NCI-H446 treated with DMSO at 0.1 percent for 48 hours (cell line): ENCODE measurements around the gene COPS7B.

ENCODE experiments used
- DNase-seq: peaks from one replicate; lab custom pipeline; 2025; lab: John Stamatoyannopoulos, UW

COPS7B gene

DNA sequence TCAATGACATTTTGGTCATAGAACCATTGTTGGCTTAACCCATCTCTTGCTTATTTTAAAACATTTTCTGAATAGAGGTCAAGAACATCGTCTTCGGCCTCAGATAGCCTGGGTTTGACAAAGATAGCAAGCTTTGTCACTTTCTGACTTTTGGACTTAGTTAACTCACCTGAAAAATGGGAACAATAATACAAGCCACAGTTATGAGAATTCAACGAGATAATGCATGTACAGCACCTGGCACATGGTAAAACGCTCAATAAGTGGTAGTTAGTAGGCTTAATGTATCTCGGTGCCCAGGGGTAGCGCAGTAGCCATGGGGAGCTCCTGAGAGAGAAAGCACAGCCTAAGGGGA, 446 bp upstream of the COPS7B start:
- no peak for DNase-seq

DNA sequence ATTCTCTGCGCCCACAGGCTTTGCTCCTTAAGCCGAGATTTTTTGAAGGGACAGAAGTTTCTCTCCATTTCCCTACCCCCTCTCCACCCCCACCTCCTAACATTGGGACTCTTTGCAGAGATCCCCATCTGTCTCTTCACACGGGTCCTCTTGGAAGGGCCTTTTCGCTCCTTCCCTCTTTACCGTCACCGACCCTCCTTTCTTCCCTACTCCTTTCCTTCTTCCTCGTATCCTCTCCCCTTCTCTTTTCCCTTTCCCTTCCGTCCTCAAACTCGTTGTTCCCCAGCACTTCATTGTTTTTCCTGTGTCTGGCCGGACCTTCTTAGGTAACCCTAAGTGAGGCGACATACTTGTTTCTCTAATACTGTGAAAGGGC, 660 bp downstream of the COPS7B start:
- no peak for DNase-seq

DNA sequence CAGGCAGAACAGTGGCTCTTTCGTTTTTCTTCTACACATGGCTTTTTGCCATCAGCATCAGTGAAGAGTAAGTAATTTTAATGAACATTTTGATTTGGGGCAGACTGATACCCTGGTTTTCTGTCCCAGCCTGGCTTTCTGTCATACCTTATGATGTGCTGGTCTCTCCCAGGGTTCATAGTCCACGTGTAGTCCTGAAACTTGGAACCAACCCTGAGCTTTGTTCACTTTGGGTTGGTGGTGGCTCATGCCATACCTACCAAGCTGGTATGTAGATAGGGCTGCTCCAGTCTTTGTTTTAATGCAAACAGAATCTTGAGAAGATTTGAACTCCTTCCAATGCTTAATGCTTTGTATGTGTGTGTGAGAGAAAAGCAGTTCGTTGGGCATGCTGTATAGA, 4.9 kb downstream of the COPS7B start:
- DNase-seq = no peak

DNA sequence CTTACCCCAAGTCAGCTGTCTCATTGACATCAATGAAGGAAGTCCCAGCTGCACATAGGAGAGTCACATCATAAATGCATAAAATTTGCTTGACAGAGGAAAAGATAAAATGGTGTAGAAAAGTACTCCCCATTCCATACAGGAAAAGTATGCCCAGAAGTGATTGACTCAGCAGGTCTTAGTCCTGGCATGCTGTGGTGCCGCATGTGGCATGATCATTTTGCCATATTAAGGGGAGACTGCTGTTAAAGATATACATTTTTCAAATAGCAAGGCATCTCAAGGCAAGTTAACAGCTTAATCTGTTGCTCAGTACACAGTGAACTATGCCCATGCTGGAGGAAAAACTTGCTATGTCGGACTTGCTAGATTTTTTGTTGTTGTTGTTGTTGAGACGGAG, 8.1 kb downstream of the COPS7B start:
- no peak for DNase-seq

DNA sequence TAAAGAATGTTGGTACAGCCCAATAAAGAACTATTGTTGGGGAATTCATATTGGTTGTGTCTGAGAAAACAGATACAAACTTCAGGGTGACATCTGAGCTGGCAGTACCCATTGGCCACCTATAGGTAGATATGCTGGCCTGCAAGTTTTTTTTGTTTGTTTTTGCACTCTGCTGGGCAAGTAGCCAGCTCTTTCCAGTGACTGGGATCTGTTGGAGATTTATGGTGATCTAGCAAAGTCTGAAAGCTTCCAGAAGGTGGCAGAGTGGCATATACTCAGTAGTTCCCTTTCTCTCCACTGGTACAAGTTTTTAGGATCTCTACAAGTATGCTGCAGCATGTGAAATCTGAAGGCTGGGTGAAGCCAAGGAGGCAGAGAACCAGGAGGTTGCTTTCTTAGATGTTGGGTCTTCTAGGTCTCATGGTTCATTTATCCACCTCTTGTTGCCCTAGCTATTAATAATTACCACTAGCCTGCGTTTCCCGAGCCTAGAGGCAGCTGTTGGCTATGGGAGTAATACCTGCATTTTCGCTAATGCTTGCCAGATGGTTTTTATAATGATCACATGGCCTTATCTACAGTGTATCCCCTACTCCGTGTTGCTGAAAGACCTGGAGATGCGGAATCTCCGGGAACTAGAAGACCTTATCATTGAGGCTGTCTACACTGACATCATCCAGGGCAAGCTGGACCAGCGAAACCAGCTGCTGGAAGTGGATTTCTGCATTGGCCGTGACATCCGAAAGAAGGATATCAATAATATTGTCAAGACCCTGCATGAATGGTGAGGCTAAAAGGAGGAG, 9.5 kb downstream of the COPS7B start:
- DNase-seq = peak; percentile 54

DNA sequence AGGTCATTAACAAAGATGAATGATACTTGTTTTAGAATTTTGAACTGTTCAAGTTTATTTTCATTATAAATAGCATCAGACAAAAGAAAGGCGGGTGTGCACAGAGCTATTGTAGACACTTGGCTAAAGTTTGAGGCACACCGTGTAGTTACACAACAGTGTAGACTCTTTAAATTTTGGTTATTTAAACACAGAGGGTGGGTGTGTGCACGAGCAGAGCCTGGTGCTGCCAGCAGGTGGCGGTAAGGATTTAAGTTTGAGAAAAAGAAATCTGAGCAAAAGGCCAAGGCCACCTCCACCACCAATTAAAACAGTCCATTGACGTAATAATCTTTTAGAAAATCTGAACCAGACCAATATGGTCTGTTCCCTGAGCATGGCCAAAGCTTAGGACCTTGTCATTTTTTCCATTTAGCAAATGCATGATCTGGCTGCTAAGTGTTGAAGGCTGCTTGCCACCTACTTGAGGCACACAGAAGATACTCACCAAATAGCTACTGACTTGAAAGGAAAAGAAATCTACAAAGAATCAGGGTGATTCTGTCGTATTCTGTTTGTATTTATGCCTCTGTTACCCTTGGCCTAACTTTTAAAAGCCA, 14.3 kb downstream of the COPS7B start:
- no peak for DNase-seq

DNA sequence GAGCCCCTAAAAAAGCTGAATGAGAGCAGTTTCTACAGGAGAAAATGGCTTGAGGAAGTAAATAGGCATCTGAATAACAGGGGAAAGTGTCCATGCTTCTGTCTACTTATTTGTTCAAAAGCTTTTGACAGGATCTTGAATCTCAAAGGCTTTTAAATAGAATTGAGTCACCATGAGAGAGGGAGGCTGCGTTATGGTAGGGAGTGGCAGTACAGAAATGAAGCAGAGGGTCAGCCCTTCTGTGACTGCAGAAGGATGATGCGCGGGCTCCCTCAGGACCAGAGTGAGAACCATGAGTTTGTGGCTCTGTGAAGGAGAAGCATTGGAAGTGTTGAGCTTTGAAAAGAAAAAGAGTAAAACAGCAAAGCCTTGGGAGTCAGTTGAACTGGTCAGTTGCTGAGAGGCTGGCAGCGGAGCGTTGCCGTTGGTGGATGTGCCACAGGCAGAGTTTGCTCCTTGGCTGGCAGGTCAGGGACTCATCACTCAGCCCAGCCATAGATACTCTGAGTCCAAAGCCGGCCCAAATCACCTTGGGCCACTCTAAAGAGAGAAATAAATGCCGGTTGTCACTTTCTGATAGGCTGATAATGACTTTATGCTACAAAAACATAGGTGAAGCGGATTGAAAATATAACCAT, 17.4 kb downstream of the COPS7B start:
- DNase-seq = no peak

DNA sequence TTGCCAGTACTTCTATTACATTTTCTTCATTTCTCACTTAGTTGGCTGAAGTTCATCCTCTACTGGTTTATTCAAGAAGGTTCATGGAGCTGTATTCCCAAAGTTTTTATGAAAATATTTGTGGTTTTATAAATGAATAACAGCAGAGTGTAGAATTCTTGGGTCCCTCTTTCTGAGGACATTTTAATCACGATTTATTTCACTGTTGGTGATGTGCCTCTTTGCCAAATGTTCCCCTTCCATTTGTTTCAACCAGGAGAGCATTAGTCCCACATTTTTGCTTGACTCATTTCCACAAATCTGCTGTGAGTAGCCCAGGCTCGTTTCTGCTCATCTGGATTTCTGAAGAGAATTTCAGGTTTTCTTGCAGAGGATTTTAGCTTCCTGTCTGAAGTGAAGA, 20.8 kb downstream of the COPS7B start:
- DNase-seq = no peak

DNA sequence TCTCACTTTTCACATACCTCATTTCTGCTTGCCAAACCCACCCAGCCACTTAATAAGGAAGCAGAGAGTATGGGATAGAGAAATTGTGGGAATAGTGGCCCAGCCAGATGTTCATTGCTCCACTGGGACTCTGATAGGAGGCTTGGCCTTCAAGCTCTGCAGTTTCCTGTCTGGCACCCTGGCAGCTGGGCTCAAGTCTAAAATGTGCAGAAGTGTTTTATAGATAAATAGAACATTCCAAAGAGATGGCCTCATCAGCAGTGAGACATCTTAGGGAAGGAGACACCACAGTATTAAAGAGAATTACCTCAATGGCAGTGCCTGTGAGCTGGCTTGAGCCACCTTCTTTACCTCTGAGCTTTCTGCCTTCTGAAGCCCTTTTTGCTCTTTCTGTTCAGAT, 24.7 kb downstream of the COPS7B start:
- DNase-seq = no peak

DNA sequence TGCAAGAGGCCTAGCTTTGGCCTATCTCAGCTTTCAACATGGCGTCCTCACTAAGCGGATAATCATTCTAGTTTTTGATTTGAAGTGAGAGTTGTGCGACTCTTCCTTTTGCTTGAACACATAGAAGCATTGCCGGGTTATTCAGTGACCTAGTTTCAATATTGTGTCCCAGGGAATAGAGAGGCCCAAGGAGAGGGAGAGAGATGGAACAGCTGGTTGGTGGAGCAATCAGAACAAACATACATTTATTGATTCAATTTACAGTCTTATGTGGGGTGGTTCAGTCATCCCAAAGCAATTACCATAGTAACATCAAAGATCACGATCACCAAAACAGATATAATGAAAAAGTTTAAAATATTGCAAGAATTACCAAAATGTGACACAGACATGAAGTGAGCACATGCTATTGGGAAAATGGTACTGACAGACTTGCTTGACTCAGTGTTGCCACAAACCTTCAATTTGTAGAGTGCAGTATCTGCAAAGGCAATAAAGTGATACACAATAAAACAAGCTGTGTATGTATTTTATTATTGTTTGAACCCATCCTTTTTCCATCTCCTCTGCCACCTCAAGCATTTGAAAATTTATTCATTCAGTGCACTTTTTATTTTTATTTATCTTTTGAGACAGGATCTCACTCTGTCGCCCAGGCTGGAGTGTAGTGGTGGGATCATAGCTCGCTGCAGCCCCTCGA, 30.2 kb downstream of the COPS7B start:
- no peak for DNase-seq

DNA sequence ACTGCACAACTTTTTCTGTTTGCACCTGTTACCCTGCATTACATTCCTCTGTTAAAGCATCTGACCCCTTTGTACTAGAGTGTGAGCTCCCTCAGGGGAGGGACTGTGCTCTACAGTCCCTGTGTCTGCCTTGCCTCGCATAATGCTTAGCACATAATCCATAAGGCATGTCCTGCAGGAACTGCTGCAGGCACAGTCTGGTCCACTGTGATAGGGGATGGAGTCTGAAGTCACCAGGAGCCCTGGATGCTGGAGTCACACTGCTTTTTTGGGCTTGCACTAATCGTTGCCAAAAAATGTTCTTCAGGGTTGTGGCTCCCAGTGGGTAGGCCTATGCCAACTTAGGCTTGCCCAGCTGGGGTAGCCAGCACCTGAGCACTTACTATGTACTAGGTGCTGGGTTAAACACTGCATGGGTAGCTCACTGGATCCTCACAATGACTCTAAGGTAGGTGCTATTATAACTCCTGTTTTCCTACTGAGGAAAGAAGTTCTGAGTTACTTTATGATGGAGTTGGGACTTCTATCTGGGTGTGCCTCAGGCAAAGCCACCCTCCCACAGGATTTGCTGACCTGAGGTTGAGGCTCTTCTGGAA, 33.3 kb downstream of the COPS7B start:
- DNase-seq = no peak

DNA sequence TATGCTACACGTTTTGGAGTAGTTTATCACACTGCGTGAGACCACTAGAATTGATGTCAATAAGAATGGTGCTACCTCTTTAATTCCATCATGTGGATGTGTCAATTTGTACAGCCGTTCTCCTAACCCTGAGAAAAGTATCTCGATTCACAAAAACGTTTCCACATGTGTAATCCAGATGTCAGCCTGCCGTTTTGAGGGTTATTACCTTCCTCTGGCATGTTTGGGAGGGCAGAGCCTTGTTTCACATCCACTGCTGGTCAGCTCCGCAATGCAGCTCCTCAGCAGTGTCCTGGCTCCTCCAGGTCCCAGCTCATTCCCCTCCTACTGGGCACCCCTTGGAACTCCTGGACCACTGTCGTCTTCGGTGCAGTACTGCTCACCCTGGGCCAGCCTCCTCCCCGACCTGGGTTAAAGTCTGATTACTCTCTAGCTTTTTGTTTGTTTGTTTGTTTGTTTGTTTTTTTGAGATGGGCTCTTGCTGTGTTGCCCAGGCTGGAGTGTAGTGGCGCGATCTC, 34.6 kb downstream of the COPS7B start:
- DNase-seq = no peak

DNA sequence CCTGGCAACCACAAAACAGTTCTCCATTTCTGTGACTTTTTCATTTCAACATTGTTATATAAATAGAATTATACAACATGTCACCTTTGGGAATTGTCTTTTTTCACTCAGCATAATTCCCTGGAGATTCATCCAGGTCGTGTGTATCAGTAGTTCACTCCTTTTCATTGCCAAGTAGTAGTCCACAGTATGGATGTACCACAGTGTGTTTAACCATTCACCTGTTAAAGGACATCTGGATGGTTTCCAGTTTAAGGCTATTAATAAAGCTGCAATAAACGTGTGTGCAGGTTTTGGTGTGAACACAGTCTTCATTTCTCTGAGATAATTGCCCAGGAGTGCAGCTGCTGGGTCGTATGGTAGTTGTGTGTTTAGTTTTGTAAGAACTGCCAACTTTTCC, 35.7 kb downstream of the COPS7B start:
- no peak for DNase-seq

DNA sequence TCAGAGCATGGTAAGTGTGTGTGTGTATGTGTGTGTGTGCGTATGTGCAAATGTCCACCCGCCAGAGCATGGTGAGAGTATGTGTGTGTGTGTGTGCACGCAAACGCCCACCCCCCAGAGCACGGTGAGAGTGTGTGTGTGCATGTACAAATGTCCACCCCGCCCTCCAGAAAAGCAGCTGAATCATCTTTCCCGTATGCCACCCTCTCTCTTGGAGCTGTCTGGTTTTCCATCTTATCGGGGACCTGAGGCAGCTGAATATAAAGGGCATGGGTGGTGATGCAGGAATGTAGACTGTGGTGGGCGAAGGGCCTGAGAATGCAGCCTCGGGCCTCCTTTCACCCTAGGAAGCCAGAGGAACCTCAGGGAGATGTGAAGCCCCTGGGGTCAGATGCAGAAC, 66.9 kb downstream of the COPS7B start:
- DNase-seq = no peak

DNA sequence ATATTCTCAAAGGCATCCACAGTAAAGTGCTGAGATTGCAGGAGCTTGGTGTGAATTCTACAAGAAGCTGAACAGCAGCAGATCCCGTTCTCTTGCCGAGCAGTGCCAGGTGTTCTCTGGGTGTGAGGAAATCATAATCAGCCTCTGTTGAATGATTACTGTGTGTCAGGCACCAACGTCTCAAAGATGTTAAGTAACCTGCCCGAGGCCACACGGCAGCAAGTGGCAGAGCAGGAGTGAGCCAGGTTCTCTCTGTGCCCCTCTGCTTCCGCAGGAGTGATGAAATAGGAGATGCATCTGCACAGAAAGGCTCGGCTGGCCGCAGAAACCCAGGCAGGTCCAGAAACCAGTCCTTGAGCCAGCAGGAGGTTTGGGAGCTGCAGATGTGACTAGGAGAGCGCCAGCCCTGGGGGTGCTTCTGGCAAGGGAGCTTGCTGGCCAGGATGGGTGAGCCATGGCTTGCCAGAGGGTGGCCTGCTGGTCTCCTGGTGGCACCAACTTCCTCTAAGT, 68.4 kb downstream of the COPS7B start:
- DNase-seq = no peak

DNA sequence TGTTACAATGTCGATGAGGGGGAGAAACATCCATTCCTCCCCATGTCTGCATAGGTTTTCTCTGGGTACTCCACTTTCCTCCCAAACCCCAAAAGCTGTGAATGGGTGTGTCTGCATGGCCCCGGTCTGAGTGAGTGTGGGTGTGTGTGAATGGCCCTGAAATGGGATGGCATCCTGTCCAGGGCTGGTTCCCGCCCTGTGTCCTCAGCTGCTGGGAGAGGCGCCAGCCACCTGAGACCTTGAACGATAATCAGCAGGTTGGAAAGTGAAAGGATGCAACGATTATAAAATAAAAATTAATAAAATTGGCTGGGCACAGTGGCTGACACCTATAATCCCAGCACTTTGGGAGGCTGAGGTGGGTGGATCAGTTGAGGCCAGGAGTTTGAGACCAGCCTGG, 70.7 kb downstream of the COPS7B start:
- DNase-seq = no peak
